GM19328 (cell line): Measurements from ENCODE around the gene GAS2L1.

Source experiments
- ATAC-seq: cut with Tn5 transposase; IDR thresholded peaks from one replicate; pipeline ENCODE4 v1.9.1; 2021; ENCODE audit warnings: mild to moderate bottlenecking, moderate library complexity; ENCODE audit not compliant: unreplicated experiment

Gene GAS2L1

GRCh38 chr22:29308791-29309262 is 2.4 kb downstream of the GAS2L1 start:
- no peak for ATAC-seq

- no peak for ATAC-seq
Observed at GRCh38 chr22:29309332-29310064, 3.0 kb downstream of the GAS2L1 start.

GRCh38 chr22:29310065-29310862 is 3.8 kb downstream of the GAS2L1 start:
- ATAC-seq: no peak

- ATAC-seq: no peak
Observed at GRCh38 chr22:29310863-29311339, 4.5 kb downstream of the GAS2L1 start.

GRCh38 chr22:29311464-29312217 is 5.2 kb downstream of the GAS2L1 start:
- ATAC-seq: no peak

GRCh38 chr22:29312218-29313125 is 6.0 kb downstream of the GAS2L1 start:
- ATAC-seq: no peak

GRCh38 chr22:29313126-29313575 is 6.7 kb downstream of the GAS2L1 start:
- no peak for ATAC-seq

GRCh38 chr22:29313576-29314466 is 7.4 kb downstream of the GAS2L1 start:
- ATAC-seq: no peak

- no peak for ATAC-seq
Observed at GRCh38 chr22:29314537-29315285, 8.3 kb downstream of the GAS2L1 start.

- no peak for ATAC-seq
Observed at GRCh38 chr22:29315286-29316140, 9.1 kb downstream of the GAS2L1 start, which contains the start of gene RASL10A. TSS of gene RASL10A (minus strand) at chr22:29315697. CDS start at chr22:29315246, 451 bp downstream.

GRCh38 chr22:29316141-29316828 is 9.8 kb downstream of the GAS2L1 start:
- ATAC-seq: no peak

- no peak for ATAC-seq
Observed at GRCh38 chr22:29317827-29318454, 11.5 kb downstream of the GAS2L1 start.

GRCh38 chr22:29319072-29319471 is 12.6 kb downstream of the GAS2L1 start:
- ATAC-seq: no peak

- ATAC-seq: no peak
Observed at GRCh38 chr22:29320546-29320945, 14.1 kb downstream of the GAS2L1 start.

GRCh38 chr22:29323641-29324040 is 17.2 kb downstream of the GAS2L1 start:
- ATAC-seq: no peak

- ATAC-seq: no peak
Observed at GRCh38 chr22:29325356-29325755, 18.9 kb downstream of the GAS2L1 start.
